AG04449 (cell line): ENCODE results near the gene MAP7D1.
A peak's percentile ranks its signal among the peaks of the same experiment; 100 is the strongest.
"Not testable (repeated sequence)": the region's sequence is repeated elsewhere in the genome, so short reads cannot be mapped to it uniquely, and the experiment has no call there.

Experiments
- CTCF ChIA-PET: fragments of 350-600 bp; formaldehyde crosslinking; extraction: SDS; loops from one replicate; lab custom pipeline; 2021; ENCODE audit warnings: antibody characterized with exemption; lab: Yijun Ruan, JAX
- POLR2A ChIA-PET: fragments of 400-600, 350-600 bp; formaldehyde crosslinking; extraction: SDS; loops from one replicate; lab custom pipeline; 2020; ENCODE audit warnings: antibody characterized with exemption, inconsistent platforms; lab: Yijun Ruan, JAX
- DNase-seq: peaks from one replicate; pipeline ENCODE4 v3.0.0-alpha.2; 2010; ENCODE audit warnings: low read depth, low spot score
- H3K4me3 ChIP-seq: 2 replicates; pipeline ENCODE4 v1.5.1; 2011; ENCODE audit warnings: low read depth, mild to moderate bottlenecking, control low read depth, low read length
- CTCF ChIP-seq: IDR thresholded peaks from one replicate; pipeline ENCODE4 v1.5.1; 2011; ENCODE audit warnings: mild to moderate bottlenecking, moderate library complexity, low read length, control low read depth, inconsistent platforms; ENCODE audit not compliant: insufficient read depth; ENCODE audit errors: missing control alignments

The MAP7D1 gene

GRCh38 chr1:36183309-36183856 is 27.4 kb downstream of the MAP7D1 start:
- no peak for TF ChIP-seq CTCF
- POLR2A ChIA-PET: interaction anchor here (1.3 kb wide), 1 partner anchor 34 kb away, joined by 5 read pairs; the partner anchor contains the start of gene TRAPPC3
- no peak for DNase-seq
- CTCF ChIA-PET: interaction anchor here (0.9 to 2.4 kb wide), 7 partner anchors 11 to 104 kb away, joined by 3 to 8 read pairs (median 3); partner anchors contain the start of genes THRAP3 and TRAPPC3
- no peak overlapping the region for H3K4me3 ChIP-seq

GRCh38 chr1:36187800-36188593 is 32.0 kb downstream of the MAP7D1 start:
- ChIA-PET POLR2A (interaction anchor here (0.6 to 2.0 kb wide), 6 partner anchors 27 to 1124 kb away, joined by 3 to 21 read pairs (median 4); partner anchors contain the start of genes MAP7D1 and TRAPPC3), CTCF (interaction anchor here (0.6 to 8.3 kb wide), 56 partner anchors 9 to 236 kb away, joined by 3 to 164 read pairs (median 5); partner anchors contain the start of genes MAP7D1, SH3D21, THRAP3 and TRAPPC3)
- H3K4me3 ChIP-seq: no peak overlapping the region
- TF ChIP-seq CTCF: peak; percentile 97
- DNase-seq: peak; percentile 62

GRCh38 chr1:36196805-36197204 is 40.8 kb downstream of the MAP7D1 start:
- POLR2A ChIA-PET, DNase-seq, H3K4me3 ChIP-seq: not testable (repeated sequence)
- CTCF ChIA-PET: interaction anchor here (0.6 to 1.2 kb wide), 3 partner anchors 8 to 97 kb away, joined by 3 read pairs; no protein-coding TSS in a partner anchor

GRCh38 chr1:36198641-36199040 is 42.7 kb downstream of the MAP7D1 start:
- H3K4me3 ChIP-seq: no peak overlapping the region
- CTCF ChIA-PET: interaction anchor here (1.0 to 5.1 kb wide), 2 partner anchors 10 to 102 kb away, joined by 3 to 32 read pairs; no protein-coding TSS in a partner anchor
- no peak for DNase-seq
- POLR2A ChIA-PET: interaction anchor here (0.7 kb wide), 2 partner anchors 49 to 101 kb away, joined by 3 to 6 read pairs; no protein-coding TSS in a partner anchor
- TF ChIP-seq CTCF: no peak

GRCh38 chr1:36199934-36200741 is 44.2 kb downstream of the MAP7D1 start:
- ChIA-PET CTCF (interaction anchor here (5.1 kb wide), 1 partner anchor 11 kb away, joined by 32 read pairs; no protein-coding TSS in a partner anchor), POLR2A (no interaction called here)
- DNase-seq: no peak
- H3K4me3 ChIP-seq: no peak overlapping the region
- no peak for TF ChIP-seq CTCF

GRCh38 chr1:36203027-36203553 is 47.1 kb downstream of the MAP7D1 start:
- ChIA-PET POLR2A (no interaction called here), CTCF (no interaction called here)
- no peak for TF ChIP-seq CTCF
- no peak for DNase-seq
- no peak overlapping the region for H3K4me3 ChIP-seq
